Muscle layer of colon (tissue), 2 donors: ENCODE results near the gene RP9.

Source experiments
- H3K27ac ChIP-seq: one replicate; pipeline ENCODE4 v1.7.0; 2013; ENCODE audit warnings: low read depth, mild to moderate bottlenecking, low read length, moderate library complexity
- H3K27me3 ChIP-seq, 2 donors: one replicate each; pipeline ENCODE4 v1.7.0; 2013; ENCODE audit warnings: low read length in 2 of 2, mild to moderate bottlenecking in 2 of 2; ENCODE audit not compliant: insufficient read depth in 2 of 2, control insufficient read depth in 1 of 2
- H3K36me3 ChIP-seq: one replicate; pipeline ENCODE4 v1.7.0; 2013; ENCODE audit warnings: mild to moderate bottlenecking, low read length; ENCODE audit not compliant: insufficient read depth
- H3K4me1 ChIP-seq: one replicate; pipeline ENCODE4 v1.7.0; 2013; ENCODE audit warnings: mild to moderate bottlenecking, low read length; ENCODE audit not compliant: insufficient read depth
- H3K4me3 ChIP-seq, 2 donors: one replicate each; pipeline ENCODE4 v1.7.0; 2013; ENCODE audit warnings: low read length in 2 of 2, low read depth in 1 of 2, mild to moderate bottlenecking in 1 of 2, moderate library complexity in 1 of 2
- H3K9ac ChIP-seq: one replicate; pipeline ENCODE4 v1.7.0; 2013; ENCODE audit warnings: low read length
- H3K9me3 ChIP-seq: one replicate; pipeline ENCODE4 v1.7.0; 2013; ENCODE audit warnings: mild to moderate bottlenecking, low read length
- donor health status: abdominal sarcoma.
- donor health status: Adenocarcinoma of cecum.

RP9 gene

GRCh38 chr7:33129806-33130153, 20.6 kb upstream of the RP9 start:
- Histone ChIP-seq H3K27me3 (no peaks in the 10 kb centered on the region), H3K36me3 (no peaks in the 10 kb centered on the region), H3K4me3 (peak overlapping the region; percentile 58 to 91), H3K27ac (peak overlapping the region; percentile 91), H3K4me1 (peaks cover 15% of the 10 kb centered on the region), H3K9me3 (no peaks in the 10 kb centered on the region), H3K9ac (peak overlapping the region; percentile 46)

GRCh38 chr7:33128990-33129805, 20.0 kb upstream of the RP9 start, which contains the start of gene BBS9:
TSS of gene BBS9 (plus strand) at chr7:33129564. CDS start at chr7:33146253, 16,689 bp downstream.
- Histone ChIP-seq H3K4me1 (peaks cover 15% of the 10 kb centered on the region), H3K9ac (peak within 1 kb of the TSS; percentile 67), H3K27me3 (no peaks in the 10 kb centered on the region), H3K4me3 (peak within 1 kb of the TSS; percentile 58 to 91), H3K36me3 (no peaks in the 10 kb centered on the region), H3K9me3 (no peaks in the 10 kb centered on the region), H3K27ac (peak within 1 kb of the TSS; percentile 91)

GRCh38 chr7:33128631-33128989, 19.4 kb upstream of the RP9 start:
- Histone ChIP-seq H3K27ac (peak overlapping the region; percentile 91), H3K27me3 (no peaks in the 10 kb centered on the region), H3K9me3 (no peaks in the 10 kb centered on the region), H3K9ac (peak overlapping the region; percentile 67), H3K4me3 (peak overlapping the region; percentile 58 to 91), H3K36me3 (no peaks in the 10 kb centered on the region), H3K4me1 (peaks cover 15% of the 10 kb centered on the region)

- no peak overlapping the region for H3K4me3 ChIP-seq
- no peak overlapping the region for H3K27ac ChIP-seq
- H3K9me3 ChIP-seq = no peaks in the 10 kb centered on the region
Measured at GRCh38 chr7:33127085-33127484, 17.9 kb upstream of the RP9 start.

GRCh38 chr7:33118383-33118782, 9.2 kb upstream of the RP9 start:
- no peaks in the 10 kb centered on the region for H3K36me3 ChIP-seq
- no peaks in the 10 kb centered on the region for H3K4me1 ChIP-seq
- H3K9me3 ChIP-seq = no peaks in the 10 kb centered on the region
- no peak overlapping the region for H3K27ac ChIP-seq
- no peaks in the 10 kb centered on the region for H3K27me3 ChIP-seq
- no peak overlapping the region for H3K9ac ChIP-seq
- no peak overlapping the region for H3K4me3 ChIP-seq

More at GRCh38 chr7:33127085-33127484, 17.9 kb upstream of the RP9 start:
- Histone ChIP-seq H3K9ac (no peak overlapping the region), H3K27me3 (no peaks in the 10 kb centered on the region), H3K4me1 (peaks cover 15% of the 10 kb centered on the region), H3K36me3 (no peaks in the 10 kb centered on the region)

- H3K27ac ChIP-seq = no peak overlapping the region
- no peak overlapping the region for H3K4me3 ChIP-seq
- H3K36me3 ChIP-seq = no peaks in the 10 kb centered on the region
- no peak overlapping the region for H3K9ac ChIP-seq
- H3K9me3 ChIP-seq = no peaks in the 10 kb centered on the region
- no peaks in the 10 kb centered on the region for H3K4me1 ChIP-seq
- H3K27me3 ChIP-seq = no peaks in the 10 kb centered on the region
Measured at GRCh38 chr7:33114976-33115375, 5.8 kb upstream of the RP9 start.

GRCh38 chr7:33111614-33112013, 2.4 kb upstream of the RP9 start:
- Histone ChIP-seq H3K4me1 (peaks cover 19% of the 10 kb centered on the region), H3K27me3 (no peaks in the 10 kb centered on the region), H3K9me3 (no peaks in the 10 kb centered on the region), H3K4me3 (no peak overlapping the region), H3K36me3 (no peaks in the 10 kb centered on the region), H3K9ac (no peak overlapping the region), H3K27ac (no peak overlapping the region)

GRCh38 chr7:33109758-33110238, 594 bp upstream of the RP9 start:
- Histone ChIP-seq H3K4me3 (peak overlapping the region; percentile 36 to 50), H3K9ac (no peak overlapping the region), H3K27ac (no peak overlapping the region), H3K36me3 (no peaks in the 10 kb centered on the region), H3K4me1 (peaks cover 30% of the 10 kb centered on the region), H3K27me3 (no peaks in the 10 kb centered on the region), H3K9me3 (no peaks in the 10 kb centered on the region)

- Histone ChIP-seq H3K27me3 (no peaks in the 10 kb centered on the region), H3K9me3 (no peaks in the 10 kb centered on the region), H3K27ac (peak overlapping the region; percentile 80), H3K9ac (peak overlapping the region; percentile 94), H3K4me1 (peaks cover 30% of the 10 kb centered on the region), H3K4me3 (peak overlapping the region; percentile 79 to 84), H3K36me3 (no peaks in the 10 kb centered on the region)
Measured at GRCh38 chr7:33108554-33109004, 625 bp downstream of the RP9 start.

- Histone ChIP-seq H3K36me3 (peaks cover 11% of the 10 kb centered on the region), H3K9ac (peak overlapping the region; percentile 94), H3K4me1 (peaks cover 30% of the 10 kb centered on the region), H3K27me3 (no peaks in the 10 kb centered on the region), H3K27ac (no peak overlapping the region), H3K4me3 (peak overlapping the region; percentile 31 to 84), H3K9me3 (no peaks in the 10 kb centered on the region)
Measured at GRCh38 chr7:33107136-33108066, 1.8 kb downstream of the RP9 start.

GRCh38 chr7:33101906-33102305, 7.3 kb downstream of the RP9 start:
- Histone ChIP-seq H3K27me3 (no peaks in the 10 kb centered on the region), H3K4me1 (peaks cover 13% of the 10 kb centered on the region), H3K36me3 (peaks cover 43% of the 10 kb centered on the region), H3K27ac (no peak overlapping the region), H3K4me3 (no peak overlapping the region), H3K9ac (no peak overlapping the region), H3K9me3 (no peaks in the 10 kb centered on the region)
